BE2C (cell line): Measurements from ENCODE around the gene BCL2A1.

Experiments
- DNase-seq: peaks from one replicate; pipeline ENCODE4 v3.0.0-alpha.2; 2020
- H3K27me3 ChIP-seq: fragments of 250-450 bp; sonication (Bioruptor Pico); 2 replicates; pipeline ENCODE4 v1.5.1; 2020; ENCODE audit warnings: mild to moderate bottlenecking
- H3K36me3 ChIP-seq: fragments of 250-450 bp; sonication (Bioruptor Pico); 2 replicates; pipeline ENCODE4 v1.5.1; 2020; ENCODE audit warnings: mild to moderate bottlenecking
- H3K4me1 ChIP-seq: fragments of 250-450 bp; sonication (Bioruptor Pico); 2 replicates; pipeline ENCODE4 v1.5.1; 2020
- H3K4me3 ChIP-seq: 2 replicates; pipeline ENCODE4 v1.5.1; 2011; ENCODE audit warnings: low read depth, low read length
- H3K9me3 ChIP-seq: fragments of 250-450 bp; sonication (Bioruptor Pico); 2 replicates; pipeline ENCODE4 v1.5.1; 2020
- CTCF ChIP-seq: IDR thresholded peaks from 2 replicates; pipeline ENCODE4 v1.5.1; 2012; ENCODE audit warnings: mild to moderate bottlenecking, low read depth, low read length

Gene BCL2A1

GRCh38 chr15:79981831-79982455 is 10.9 kb upstream of the BCL2A1 start:
- no peak overlapping the region for H3K4me3 ChIP-seq
- H3K9me3 ChIP-seq, result no peaks in the 10 kb centered on the region
- H3K36me3 ChIP-seq, result no peaks in the 10 kb centered on the region
- TF ChIP-seq CTCF, result no peak
- no peaks in the 10 kb centered on the region for H3K4me1 ChIP-seq
- DNase-seq, result no peak
- no peaks in the 10 kb centered on the region for H3K27me3 ChIP-seq

GRCh38 chr15:79978655-79979514 is 7.9 kb upstream of the BCL2A1 start:
- no peak for DNase-seq
- Histone ChIP-seq H3K27me3 (no peaks in the 10 kb centered on the region), H3K9me3 (no peaks in the 10 kb centered on the region), H3K4me3 (no peak overlapping the region), H3K36me3 (no peaks in the 10 kb centered on the region), H3K4me1 (no peaks in the 10 kb centered on the region)
- no peak for TF ChIP-seq CTCF

GRCh38 chr15:79978260-79978654 is 7.3 kb upstream of the BCL2A1 start:
- H3K4me1 ChIP-seq, result no peaks in the 10 kb centered on the region
- H3K36me3 ChIP-seq, result no peaks in the 10 kb centered on the region
- no peaks in the 10 kb centered on the region for H3K9me3 ChIP-seq
- no peak for DNase-seq
- no peaks in the 10 kb centered on the region for H3K27me3 ChIP-seq
- no peak for TF ChIP-seq CTCF
- H3K4me3 ChIP-seq, result no peak overlapping the region

GRCh38 chr15:79977431-79978054 is 6.5 kb upstream of the BCL2A1 start:
- H3K4me1 ChIP-seq, result no peaks in the 10 kb centered on the region
- H3K4me3 ChIP-seq, result no peak overlapping the region
- no peaks in the 10 kb centered on the region for H3K36me3 ChIP-seq
- no peak for TF ChIP-seq CTCF
- no peaks in the 10 kb centered on the region for H3K27me3 ChIP-seq
- H3K9me3 ChIP-seq, result no peaks in the 10 kb centered on the region
- DNase-seq, result no peak

GRCh38 chr15:79973456-79974195 is 2.6 kb upstream of the BCL2A1 start:
- Histone ChIP-seq H3K9me3 (no peaks in the 10 kb centered on the region), H3K27me3 (no peaks in the 10 kb centered on the region), H3K4me3 (no peak overlapping the region), H3K4me1 (no peaks in the 10 kb centered on the region), H3K36me3 (no peaks in the 10 kb centered on the region)
- no peak for DNase-seq
- no peak for TF ChIP-seq CTCF
